Left ventricle myocardium inferior (tissue), 1 donor: ENCODE results near the gene DCLK2. TPM values are rescaled to one million over a fixed set of nuclear protein-coding genes. Genes with fewer than 3 reads are reported as not detected.
A peak's percentile ranks its signal among the peaks of the same experiment; 100 is the strongest.

Experiments
- DNase-seq: peaks from one replicate; pipeline ENCODE4 v3.0.0-alpha.2; 2020
- H3K27ac ChIP-seq: fragments of 200-600 bp; replicated peaks from 2 replicates; pipeline ENCODE4 v1.8.0; 2021
- H3K27me3 ChIP-seq: fragments of 200-600 bp; 2 replicates; pipeline ENCODE4 v1.8.0; 2021; ENCODE audit warnings: low read depth
- H3K36me3 ChIP-seq: fragments of 200-600 bp; 2 replicates; pipeline ENCODE4 v1.8.0; 2021
- H3K4me1 ChIP-seq: fragments of 200-600 bp; 2 replicates; pipeline ENCODE4 v1.8.0; 2021
- H3K4me3 ChIP-seq: fragments of 200-600 bp; 2 replicates; pipeline ENCODE4 v1.8.0; 2021; ENCODE audit warnings: mild to moderate bottlenecking, moderate library complexity
- H3K9me3 ChIP-seq: fragments of 200-600 bp; replicated peaks from 2 replicates; pipeline ENCODE4 v1.8.0; 2021
- CTCF ChIP-seq: fragments of 200-600 bp; IDR thresholded peaks from 2 replicates; pipeline ENCODE4 v1.8.0; 2021; ENCODE audit warnings: antibody characterized with exemption, mild to moderate bottlenecking, borderline replicate concordance
- intact Hi-C: fragments of 100-400 bp; cut with micrococcal nuclease; formaldehyde crosslinking; loops from one replicate; pipeline ENCODE4 v1.11.0; 2022
- total RNA-seq: library from RNA; stranded (reverse); fragmentation: NEBNext Ultra II Directional; extraction: Animal tissue kit (Norgen Biotek cat#: 25700); gene quantifications from one replicate; pipeline ENCODE4 v1.2.1, GENCODE V29; 2021
- donor health status: DM: no; HTN: yes; CAD: no; lungs with severe emphysema.

The DCLK2 gene
- total RNA-seq, 1 donor from 2014 or later: 21.9 TPM

GRCh38 chr4:150297861-150298474, 219.7 kb downstream of the DCLK2 start:
- DNase-seq: no peak
- no peaks in the 10 kb centered on the region for H3K4me1 ChIP-seq
- intact Hi-C loops: no loop called here
- peak; percentile 72 for TF ChIP-seq CTCF
- H3K36me3 ChIP-seq: no peaks in the 10 kb centered on the region
- no peaks in the 10 kb centered on the region for H3K27me3 ChIP-seq
- no peak overlapping the region for H3K27ac ChIP-seq
- no peak overlapping the region for H3K4me3 ChIP-seq
- no peaks in the 10 kb centered on the region for H3K9me3 ChIP-seq

DNA sequence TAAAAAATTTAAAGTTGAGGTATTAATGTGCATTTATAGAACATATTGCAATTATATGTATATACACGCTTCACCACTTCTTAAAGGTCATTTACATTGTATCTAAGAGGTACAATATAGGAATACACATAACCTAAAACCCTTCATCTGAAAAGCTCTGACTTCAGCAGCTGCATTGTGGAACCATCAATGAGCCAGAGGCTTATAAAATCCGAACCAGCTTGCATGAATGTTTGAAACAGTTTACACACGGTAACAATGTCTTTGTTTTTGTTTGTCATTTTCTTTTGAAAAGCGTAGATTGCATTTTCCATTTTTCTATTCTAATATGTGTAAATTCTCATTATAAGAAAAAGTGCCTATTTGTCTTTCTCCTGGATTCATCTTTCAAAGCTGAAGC, 221.6 kb downstream of the DCLK2 start:
- no peak for DNase-seq
- Histone ChIP-seq H3K27me3 (no peaks in the 10 kb centered on the region), H3K27ac (no peak overlapping the region), H3K36me3 (no peaks in the 10 kb centered on the region), H3K4me1 (no peaks in the 10 kb centered on the region), H3K4me3 (no peak overlapping the region), H3K9me3 (no peaks in the 10 kb centered on the region)
- TF ChIP-seq CTCF: no peak
- intact Hi-C loops: loop anchor here (10.0 kb wide), 1 partner anchor 565 kb away; no protein-coding TSS in a partner anchor

DNA sequence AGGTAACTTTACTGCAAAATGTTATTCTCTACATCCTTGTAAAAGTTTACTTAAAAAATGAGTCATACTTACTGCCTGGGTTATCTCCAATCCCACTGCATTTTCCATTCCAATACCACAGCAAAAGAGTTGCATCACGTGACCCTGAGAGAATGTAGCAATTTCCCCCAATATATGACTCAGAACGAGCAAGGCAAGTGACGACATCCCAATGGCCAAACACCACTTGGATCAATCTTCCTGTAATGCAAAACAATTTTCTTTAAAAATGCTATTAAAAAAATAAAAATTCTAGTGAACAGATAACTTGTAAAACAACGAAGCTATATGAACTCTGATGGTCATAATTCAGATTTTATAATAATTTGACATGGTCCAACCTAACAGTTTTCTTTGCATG, 224.3 kb downstream of the DCLK2 start:
- Histone ChIP-seq H3K4me3 (no peak overlapping the region), H3K27ac (no peak overlapping the region), H3K4me1 (no peaks in the 10 kb centered on the region), H3K9me3 (no peaks in the 10 kb centered on the region), H3K27me3 (no peaks in the 10 kb centered on the region), H3K36me3 (no peaks in the 10 kb centered on the region)
- intact Hi-C loops: loop anchor here (10.0 kb wide), 1 partner anchor 562 kb away; no protein-coding TSS in a partner anchor
- TF ChIP-seq CTCF: no peak
- no peak for DNase-seq

DNA sequence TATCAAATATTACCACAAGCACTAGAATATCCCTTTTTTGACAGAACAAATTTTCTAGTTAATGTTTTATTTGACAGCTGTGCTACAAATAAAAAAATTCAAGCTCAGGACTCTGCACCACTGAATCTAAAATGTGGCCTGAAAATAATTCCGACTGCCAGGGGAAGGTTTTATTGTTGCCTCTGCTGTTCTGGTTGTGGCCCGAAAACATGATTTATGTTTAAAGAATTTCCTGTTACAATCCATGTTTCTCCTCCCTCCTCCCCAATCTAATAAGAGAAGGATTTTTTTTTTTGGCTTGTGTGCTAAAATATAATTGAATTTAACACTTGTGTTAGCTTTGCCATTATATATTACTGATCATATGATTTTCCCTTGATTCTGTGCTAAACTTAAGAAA, 227.8 kb downstream of the DCLK2 start:
- intact Hi-C loops: loop anchor here (10.0 kb wide), 1 partner anchor 559 kb away; no protein-coding TSS in a partner anchor
- Histone ChIP-seq H3K27ac (no peak overlapping the region), H3K36me3 (no peaks in the 10 kb centered on the region), H3K4me1 (peaks cover 10% of the 10 kb centered on the region), H3K9me3 (no peaks in the 10 kb centered on the region), H3K27me3 (no peaks in the 10 kb centered on the region), H3K4me3 (no peak overlapping the region)
- TF ChIP-seq CTCF: no peak
- no peak for DNase-seq

- H3K27ac ChIP-seq: no peak overlapping the region
- peaks cover 10% of the 10 kb centered on the region for H3K4me1 ChIP-seq
- no peaks in the 10 kb centered on the region for H3K27me3 ChIP-seq
- DNase-seq: no peak
- no peak overlapping the region for H3K4me3 ChIP-seq
- H3K9me3 ChIP-seq: no peaks in the 10 kb centered on the region
- intact Hi-C loops: loop anchor here (10.0 kb wide), 1 partner anchor 558 kb away; no protein-coding TSS in a partner anchor
- no peak for TF ChIP-seq CTCF
- H3K36me3 ChIP-seq: no peaks in the 10 kb centered on the region
Observed at GRCh38 chr4:150306719-150307118, 228.5 kb downstream of the DCLK2 start.
